ENCODE data around the gene ADORA1. TPM values are rescaled to one million over a fixed set of nuclear protein-coding genes. Genes with fewer than 3 reads are reported as not detected.

The ADORA1 gene
- total RNA-seq, 1 experiment from 2014 or later = 1.2 TPM

DNA sequence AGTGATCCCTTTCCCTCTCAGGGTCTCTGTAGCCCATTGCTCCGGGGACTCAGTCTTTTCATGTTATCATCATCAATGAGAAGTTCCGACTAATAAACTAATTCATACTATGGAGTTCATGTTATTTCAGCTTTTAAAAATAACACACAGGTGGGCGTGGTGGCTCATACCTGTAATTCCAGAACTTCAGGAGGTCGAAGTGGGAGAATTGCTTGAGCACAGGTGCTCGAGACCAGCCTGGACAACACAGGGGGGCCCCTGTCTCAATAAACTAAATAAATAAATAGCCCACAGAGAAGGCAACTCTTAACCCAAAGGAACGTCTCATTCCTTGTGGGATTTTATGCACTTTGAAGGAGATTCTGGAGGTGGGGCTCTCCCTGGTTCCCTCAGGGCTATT, 33.6 kb downstream of the ADORA1 start:
- DNase-seq (ENCODE audit: low spot score) = no peak
- Histone ChIP-seq H3K9me3 (ENCODE audit: low read depth, low read length, poor library complexity, severe bottlenecking) (peaks cover 9% of the 10 kb centered on the region), H3K27ac (ENCODE audit: low read depth, low read length, poor library complexity, severe bottlenecking) (no peak overlapping the region), H3K27me3 (replicated peaks; ENCODE audit: insufficient read depth, low read depth, low read length, poor library complexity) (peaks cover 50% of the 10 kb centered on the region), H3K4me3 (ENCODE audit: low read depth, low read length, poor library complexity, severe bottlenecking) (no peak overlapping the region), H3K4me1 (ENCODE audit: insufficient read depth, low read length, poor library complexity, severe bottlenecking) (no peaks in the 10 kb centered on the region), H3K36me3 (ENCODE audit: insufficient read depth, low read length, poor library complexity, severe bottlenecking) (no peaks in the 10 kb centered on the region)
- BruUV-seq (replicated peaks) = no TSS peak
- CTCF ChIA-PET = no interaction called here
- POLR2A ChIA-PET (ENCODE audit: low non-redundant PET) = no interaction called here
- intact Hi-C loops (cut with micrococcal nuclease; ENCODE audit: unreplicated experiment) = no loop called here
- TF ChIP-seq, protein P1, sequence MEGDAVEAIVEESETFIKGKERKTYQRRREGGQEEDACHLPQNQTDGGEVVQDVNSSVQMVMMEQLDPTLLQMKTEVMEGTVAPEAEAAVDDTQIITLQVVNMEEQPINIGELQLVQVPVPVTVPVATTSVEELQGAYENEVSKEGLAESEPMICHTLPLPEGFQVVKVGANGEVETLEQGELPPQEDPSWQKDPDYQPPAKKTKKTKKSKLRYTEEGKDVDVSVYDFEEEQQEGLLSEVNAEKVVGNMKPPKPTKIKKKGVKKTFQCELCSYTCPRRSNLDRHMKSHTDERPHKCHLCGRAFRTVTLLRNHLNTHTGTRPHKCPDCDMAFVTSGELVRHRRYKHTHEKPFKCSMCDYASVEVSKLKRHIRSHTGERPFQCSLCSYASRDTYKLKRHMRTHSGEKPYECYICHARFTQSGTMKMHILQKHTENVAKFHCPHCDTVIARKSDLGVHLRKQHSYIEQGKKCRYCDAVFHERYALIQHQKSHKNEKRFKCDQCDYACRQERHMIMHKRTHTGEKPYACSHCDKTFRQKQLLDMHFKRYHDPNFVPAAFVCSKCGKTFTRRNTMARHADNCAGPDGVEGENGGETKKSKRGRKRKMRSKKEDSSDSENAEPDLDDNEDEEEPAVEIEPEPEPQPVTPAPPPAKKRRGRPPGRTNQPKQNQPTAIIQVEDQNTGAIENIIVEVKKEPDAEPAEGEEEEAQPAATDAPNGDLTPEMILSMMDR (conservative IDR thresholded peaks at IDR 0.05; ENCODE audit: low read depth, low read length) = no peak
- no peak for TF ChIP-seq EZH2 (IDR thresholded peaks at IDR 0.05; ENCODE audit: borderline replicate concordance, low read depth, low read length, poor library complexity, severe bottlenecking)

DNA sequence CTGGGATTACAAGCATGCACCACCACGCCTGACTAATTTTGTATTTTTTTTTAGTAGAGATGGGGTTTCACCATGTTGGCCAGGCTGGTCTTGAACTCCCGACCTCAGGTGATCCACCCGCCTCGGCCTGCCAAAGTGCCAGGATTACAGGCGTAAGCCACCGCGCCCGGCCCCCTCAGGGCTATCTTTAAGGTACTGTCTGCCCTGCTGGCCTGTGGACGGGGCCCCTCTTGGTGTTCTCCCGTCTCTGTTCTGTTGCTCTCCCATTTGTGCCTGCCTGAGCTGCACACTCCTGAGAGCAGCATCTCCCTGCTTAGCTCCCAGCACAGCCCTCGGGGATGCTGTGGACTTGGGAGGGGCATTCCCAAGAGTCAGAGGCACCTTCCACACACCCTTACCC, 34.2 kb downstream of the ADORA1 start:
- no peak for TF ChIP-seq EZH2 (IDR thresholded peaks at IDR 0.05; ENCODE audit: borderline replicate concordance, low read depth, low read length, poor library complexity, severe bottlenecking)
- TF ChIP-seq, protein P1 (conservative IDR thresholded peaks at IDR 0.05; ENCODE audit: low read depth, low read length) = no peak
- Histone ChIP-seq H3K36me3 (ENCODE audit: insufficient read depth, low read length, poor library complexity, severe bottlenecking) (no peaks in the 10 kb centered on the region), H3K4me3 (ENCODE audit: low read depth, low read length, poor library complexity, severe bottlenecking) (no peak overlapping the region), H3K4me1 (ENCODE audit: insufficient read depth, low read length, poor library complexity, severe bottlenecking) (no peaks in the 10 kb centered on the region), H3K27me3 (replicated peaks; ENCODE audit: insufficient read depth, low read depth, low read length, poor library complexity) (peaks cover 48% of the 10 kb centered on the region), H3K9me3 (ENCODE audit: low read depth, low read length, poor library complexity, severe bottlenecking) (peaks cover 9% of the 10 kb centered on the region), H3K27ac (ENCODE audit: low read depth, low read length, poor library complexity, severe bottlenecking) (no peak overlapping the region)
- ChIA-PET CTCF (no interaction called here), POLR2A (ENCODE audit: low non-redundant PET) (no interaction called here)
- no peak for DNase-seq (ENCODE audit: low spot score)
- intact Hi-C loops (cut with micrococcal nuclease; ENCODE audit: unreplicated experiment) = no loop called here
- BruUV-seq (replicated peaks) = no TSS peak

DNA sequence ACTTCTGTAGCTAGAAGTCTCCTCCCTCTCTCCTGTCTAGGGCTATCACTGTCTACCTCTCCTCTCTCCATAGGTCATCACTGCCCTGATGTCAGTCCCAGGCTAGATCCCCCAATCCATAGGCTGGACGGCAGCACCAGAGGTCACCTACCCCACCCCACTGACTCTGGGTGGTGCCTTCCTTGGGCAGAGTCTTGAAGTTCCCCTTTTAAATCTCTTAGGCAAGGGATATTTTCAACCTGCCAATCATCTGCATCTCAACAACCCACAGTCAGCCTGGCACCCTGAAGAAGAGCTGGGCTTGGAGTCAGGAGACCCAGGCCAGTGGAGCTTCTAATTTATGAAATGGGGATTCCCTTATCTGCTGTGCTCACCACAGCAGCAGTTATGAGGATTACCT, 34.9 kb downstream of the ADORA1 start:
- no peaks in the 10 kb centered on the region for H3K36me3 ChIP-seq (ENCODE audit: insufficient read depth, low read length, poor library complexity, severe bottlenecking)
- no peak for TF ChIP-seq EZH2 (IDR thresholded peaks at IDR 0.05; ENCODE audit: borderline replicate concordance, low read depth, low read length, poor library complexity, severe bottlenecking)
- TF ChIP-seq, protein P1 (conservative IDR thresholded peaks at IDR 0.05; ENCODE audit: low read depth, low read length) = no peak
- ChIA-PET POLR2A (ENCODE audit: low non-redundant PET) (no interaction called here), CTCF (no interaction called here)
- H3K27ac ChIP-seq (ENCODE audit: low read depth, low read length, poor library complexity, severe bottlenecking) = no peak overlapping the region
- peaks cover 9% of the 10 kb centered on the region for H3K9me3 ChIP-seq (ENCODE audit: low read depth, low read length, poor library complexity, severe bottlenecking)
- BruUV-seq (replicated peaks) = no TSS peak
- H3K4me1 ChIP-seq (ENCODE audit: insufficient read depth, low read length, poor library complexity, severe bottlenecking) = no peaks in the 10 kb centered on the region
- intact Hi-C loops (cut with micrococcal nuclease; ENCODE audit: unreplicated experiment) = no loop called here
- H3K27me3 ChIP-seq (replicated peaks; ENCODE audit: insufficient read depth, low read depth, low read length, poor library complexity) = peaks cover 48% of the 10 kb centered on the region
- no peak for DNase-seq (ENCODE audit: low spot score)
- no peak overlapping the region for H3K4me3 ChIP-seq (ENCODE audit: low read depth, low read length, poor library complexity, severe bottlenecking)
